ENCODE measurements around the gene KIF26B.

Gene KIF26B

DNA sequence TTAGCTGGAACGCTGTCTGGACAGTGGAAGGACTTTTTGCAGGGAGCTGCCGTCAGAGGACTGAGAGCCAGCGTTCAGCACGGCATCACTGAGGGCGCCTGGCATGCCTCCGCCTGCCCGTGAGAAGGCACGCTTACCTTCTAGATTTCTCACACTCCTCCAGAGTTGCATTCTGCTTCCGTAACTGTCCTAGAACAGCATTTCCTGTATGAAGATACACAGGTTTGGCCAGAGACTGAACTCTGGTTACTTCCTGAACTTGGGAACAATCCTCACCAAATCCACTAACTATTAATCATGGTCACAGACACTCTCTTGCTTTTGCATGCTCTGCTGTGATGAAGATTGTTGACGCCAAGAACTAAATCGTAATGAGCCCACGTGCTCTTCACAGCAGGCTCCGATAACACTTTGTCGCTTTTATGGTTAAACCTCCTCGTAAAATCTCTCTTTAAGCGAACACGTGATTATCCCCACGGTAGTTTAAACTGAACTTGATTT, 93.5 kb downstream of the KIF26B start:
- Histone ChIP-seq H3K4me1 (ENCODE audit: control insufficient read depth, low read depth, low read length) (no peaks in the 10 kb centered on the region), H3K36me3 (ENCODE audit: control insufficient read depth, low read depth, low read length) (no peaks in the 10 kb centered on the region), H3K27ac (ENCODE audit: low read length) (no peak overlapping the region), H3K27me3 (ENCODE audit: control insufficient read depth, insufficient read depth, low read length) (no peaks in the 10 kb centered on the region), H3K4me3 (ENCODE audit: low read length) (no peak overlapping the region), H3K9me3 (ENCODE audit: control insufficient read depth, low read depth, low read length) (no peaks in the 10 kb centered on the region), H3K9ac (ENCODE audit: low read length) (no peak overlapping the region)

GRCh38 chr1:245255783-245256182, 101.0 kb downstream of the KIF26B start:
- H3K27ac ChIP-seq (ENCODE audit: low read length) = no peak overlapping the region
- H3K9me3 ChIP-seq (ENCODE audit: control insufficient read depth, low read depth, low read length) = no peaks in the 10 kb centered on the region
- H3K27me3 ChIP-seq (ENCODE audit: control insufficient read depth, insufficient read depth, low read length) = peaks cover 6% of the 10 kb centered on the region

GRCh38 chr1:245256528-245256927, 101.7 kb downstream of the KIF26B start:
- H3K4me3 ChIP-seq (ENCODE audit: low read length) = peak overlapping the region; percentile 25
- H3K4me1 ChIP-seq (ENCODE audit: control insufficient read depth, low read depth, low read length) = peaks cover 18% of the 10 kb centered on the region
- no peaks in the 10 kb centered on the region for H3K36me3 ChIP-seq (ENCODE audit: control insufficient read depth, low read depth, low read length)
- no peak overlapping the region for H3K27ac ChIP-seq (ENCODE audit: low read length)
- H3K9me3 ChIP-seq (ENCODE audit: control insufficient read depth, low read depth, low read length) = no peaks in the 10 kb centered on the region
- H3K27me3 ChIP-seq (ENCODE audit: control insufficient read depth, insufficient read depth, low read length) = peaks cover 6% of the 10 kb centered on the region
- H3K9ac ChIP-seq (ENCODE audit: low read length) = no peak overlapping the region

More at GRCh38 chr1:245255783-245256182, 101.0 kb downstream of the KIF26B start:
- Histone ChIP-seq H3K4me3 (ENCODE audit: low read length) (no peak overlapping the region), H3K4me1 (ENCODE audit: control insufficient read depth, low read depth, low read length) (peaks cover 18% of the 10 kb centered on the region), H3K9ac (ENCODE audit: low read length) (no peak overlapping the region), H3K36me3 (ENCODE audit: control insufficient read depth, low read depth, low read length) (no peaks in the 10 kb centered on the region)

DNA sequence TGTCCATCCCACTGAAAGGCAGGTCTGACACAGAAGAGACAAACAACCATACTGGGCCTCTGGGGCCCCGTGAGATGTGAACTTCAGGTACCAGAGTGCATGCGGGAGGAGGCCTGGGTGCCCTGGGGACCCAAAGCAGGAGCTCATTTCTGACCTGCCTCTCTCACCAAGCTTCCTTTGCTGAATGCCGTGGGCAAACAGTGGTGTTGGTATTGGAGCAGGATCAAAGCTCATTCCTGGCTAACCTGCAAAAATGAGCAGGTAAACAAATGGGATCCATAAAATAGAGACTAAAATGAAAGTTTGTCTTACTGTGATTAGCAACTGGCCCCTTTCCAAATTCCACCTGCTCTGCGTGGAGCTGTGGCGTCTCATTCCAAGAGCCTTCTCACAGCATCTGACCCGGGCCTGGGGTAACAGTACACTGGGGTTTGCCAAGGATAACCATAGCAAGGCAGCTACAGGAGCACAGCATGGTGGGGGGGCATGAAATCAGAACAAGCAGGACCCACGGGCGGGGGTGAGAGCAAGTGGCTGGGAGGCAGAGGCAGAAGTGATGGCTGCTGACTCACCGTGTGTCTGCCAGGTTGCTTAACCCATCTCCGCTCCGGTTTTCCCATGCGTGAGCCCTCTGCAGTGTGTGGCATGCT, 103.6 kb downstream of the KIF26B start:
- no peak overlapping the region for H3K27ac ChIP-seq (ENCODE audit: low read length)
- H3K4me1 ChIP-seq (ENCODE audit: control insufficient read depth, low read depth, low read length) = peaks cover 18% of the 10 kb centered on the region
- no peaks in the 10 kb centered on the region for H3K36me3 ChIP-seq (ENCODE audit: control insufficient read depth, low read depth, low read length)
- no peaks in the 10 kb centered on the region for H3K9me3 ChIP-seq (ENCODE audit: control insufficient read depth, low read depth, low read length)
- no peak overlapping the region for H3K9ac ChIP-seq (ENCODE audit: low read length)
- peaks cover 6% of the 10 kb centered on the region for H3K27me3 ChIP-seq (ENCODE audit: control insufficient read depth, insufficient read depth, low read length)
- no peak overlapping the region for H3K4me3 ChIP-seq (ENCODE audit: low read length)

DNA sequence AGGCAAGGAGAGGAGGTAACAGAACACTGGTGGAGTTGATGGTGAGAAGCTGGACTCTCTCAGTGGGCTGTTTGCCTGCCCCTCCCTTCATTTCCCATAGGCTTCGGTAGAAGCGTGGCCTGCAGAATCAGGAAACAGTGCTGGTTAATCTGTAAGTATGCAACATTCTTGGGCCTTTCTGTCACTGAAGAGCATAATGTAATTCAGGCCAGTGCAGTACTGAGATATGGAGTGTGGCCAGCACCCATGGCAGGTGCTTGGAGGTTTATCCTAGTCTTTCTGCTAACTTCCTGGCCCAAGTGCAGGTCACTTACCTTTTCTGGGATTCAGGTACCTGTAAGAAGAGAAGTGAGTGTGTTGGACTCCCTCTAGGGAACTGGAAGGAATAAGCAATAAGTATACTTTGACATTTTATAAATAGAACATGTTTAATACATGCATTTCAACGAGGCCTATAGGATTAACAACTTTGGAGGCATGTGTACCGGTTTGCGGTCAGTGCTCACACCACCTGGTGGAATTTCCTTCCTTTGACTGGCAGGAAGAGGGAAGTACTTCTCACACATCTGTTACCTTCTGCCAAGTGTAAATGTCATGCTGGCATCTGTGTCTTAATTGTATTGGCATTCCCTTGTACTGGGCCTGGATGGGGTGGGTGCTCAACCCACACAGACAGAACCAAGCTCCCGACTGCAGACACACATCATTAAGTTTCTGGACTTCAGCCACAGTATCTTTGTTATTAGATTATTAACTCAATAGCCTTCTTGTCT, 105.5 kb downstream of the KIF26B start:
- Histone ChIP-seq H3K9ac (ENCODE audit: low read length) (no peak overlapping the region), H3K9me3 (ENCODE audit: control insufficient read depth, low read depth, low read length) (no peaks in the 10 kb centered on the region), H3K4me1 (ENCODE audit: control insufficient read depth, low read depth, low read length) (peaks cover 18% of the 10 kb centered on the region), H3K36me3 (ENCODE audit: control insufficient read depth, low read depth, low read length) (no peaks in the 10 kb centered on the region), H3K27me3 (ENCODE audit: control insufficient read depth, insufficient read depth, low read length) (peaks cover 4% of the 10 kb centered on the region), H3K27ac (ENCODE audit: low read length) (no peak overlapping the region), H3K4me3 (ENCODE audit: low read length) (no peak overlapping the region)

GRCh38 chr1:245260883-245261282, 106.1 kb downstream of the KIF26B start:
- Histone ChIP-seq H3K9ac (ENCODE audit: low read length) (no peak overlapping the region), H3K27me3 (ENCODE audit: control insufficient read depth, insufficient read depth, low read length) (no peaks in the 10 kb centered on the region)

DNA sequence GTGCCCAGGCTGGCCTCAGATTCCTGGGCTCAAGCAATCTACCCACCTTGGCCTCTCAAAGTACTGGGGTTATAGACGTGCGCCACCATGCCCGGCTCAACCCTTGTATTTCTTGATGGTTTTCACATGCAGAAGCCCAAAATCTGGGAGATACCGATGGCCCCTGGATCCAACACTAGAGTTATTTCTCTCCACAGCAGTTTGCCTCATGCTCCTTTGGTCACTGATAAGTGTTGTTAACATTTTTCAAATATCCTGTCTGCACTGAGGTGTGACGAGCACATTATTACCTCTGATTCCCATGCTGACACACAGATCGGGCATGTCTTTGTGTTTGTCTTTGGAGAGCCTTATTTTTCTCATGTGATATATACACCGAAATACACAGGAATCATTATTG, 107.0 kb downstream of the KIF26B start:
- Histone ChIP-seq H3K4me1 (ENCODE audit: control insufficient read depth, low read depth, low read length) (peaks cover 9% of the 10 kb centered on the region), H3K4me3 (ENCODE audit: low read length) (no peak overlapping the region), H3K27ac (ENCODE audit: low read length) (no peak overlapping the region), H3K36me3 (ENCODE audit: control insufficient read depth, low read depth, low read length) (no peaks in the 10 kb centered on the region), H3K27me3 (ENCODE audit: control insufficient read depth, insufficient read depth, low read length) (no peaks in the 10 kb centered on the region), H3K9me3 (ENCODE audit: control insufficient read depth, low read depth, low read length) (no peaks in the 10 kb centered on the region), H3K9ac (ENCODE audit: low read length) (no peak overlapping the region)

More at GRCh38 chr1:245260883-245261282, 106.1 kb downstream of the KIF26B start:
- peaks cover 15% of the 10 kb centered on the region for H3K4me1 ChIP-seq (ENCODE audit: control insufficient read depth, low read depth, low read length)
- H3K4me3 ChIP-seq (ENCODE audit: low read length) = no peak overlapping the region
- H3K27ac ChIP-seq (ENCODE audit: low read length) = no peak overlapping the region
- H3K36me3 ChIP-seq (ENCODE audit: control insufficient read depth, low read depth, low read length) = no peaks in the 10 kb centered on the region
- H3K9me3 ChIP-seq (ENCODE audit: control insufficient read depth, low read depth, low read length) = no peaks in the 10 kb centered on the region

DNA sequence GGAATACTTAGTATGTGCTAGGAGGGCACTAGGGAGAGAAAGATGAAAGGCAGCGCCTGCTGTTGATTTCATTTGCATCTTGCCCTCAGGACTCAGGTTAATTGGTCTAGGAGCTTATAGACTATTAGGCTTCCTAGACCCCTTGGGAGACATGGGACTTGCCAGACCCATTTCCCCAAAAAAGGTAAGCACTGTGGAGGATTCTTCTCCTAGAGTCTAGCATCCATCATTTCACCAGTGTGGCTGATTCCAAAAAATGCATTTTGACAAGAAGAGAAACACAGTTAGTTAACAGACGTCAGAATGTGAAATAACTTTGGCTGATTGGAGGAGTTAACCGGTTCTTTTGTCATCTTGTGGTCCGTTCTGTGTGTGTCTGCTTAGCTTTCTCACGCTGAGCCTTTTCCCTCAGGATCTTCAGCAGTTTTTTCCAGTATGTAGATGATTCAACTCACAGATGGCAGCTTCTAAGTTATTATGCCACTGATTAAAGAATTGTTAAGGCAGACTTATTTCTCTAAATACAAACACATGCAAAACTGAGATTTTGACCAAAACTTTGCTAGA, 108.8 kb downstream of the KIF26B start:
- no peaks in the 10 kb centered on the region for H3K27me3 ChIP-seq (ENCODE audit: control insufficient read depth, insufficient read depth, low read length)
- H3K9ac ChIP-seq (ENCODE audit: low read length) = no peak overlapping the region
- no peak overlapping the region for H3K27ac ChIP-seq (ENCODE audit: low read length)
- no peaks in the 10 kb centered on the region for H3K36me3 ChIP-seq (ENCODE audit: control insufficient read depth, low read depth, low read length)
- H3K4me3 ChIP-seq (ENCODE audit: low read length) = no peak overlapping the region
- no peaks in the 10 kb centered on the region for H3K9me3 ChIP-seq (ENCODE audit: control insufficient read depth, low read depth, low read length)
- peaks cover 8% of the 10 kb centered on the region for H3K4me1 ChIP-seq (ENCODE audit: control insufficient read depth, low read depth, low read length)

- H3K4me3 ChIP-seq (ENCODE audit: low read length) = no peak overlapping the region
- no peaks in the 10 kb centered on the region for H3K27me3 ChIP-seq (ENCODE audit: control insufficient read depth, insufficient read depth, low read length)
- H3K9ac ChIP-seq (ENCODE audit: low read length) = no peak overlapping the region
- peaks cover 8% of the 10 kb centered on the region for H3K4me1 ChIP-seq (ENCODE audit: control insufficient read depth, low read depth, low read length)
- H3K9me3 ChIP-seq (ENCODE audit: control insufficient read depth, low read depth, low read length) = no peaks in the 10 kb centered on the region
- H3K27ac ChIP-seq (ENCODE audit: low read length) = no peak overlapping the region
- no peaks in the 10 kb centered on the region for H3K36me3 ChIP-seq (ENCODE audit: control insufficient read depth, low read depth, low read length)
Observed at GRCh38 chr1:245264226-245264625, 109.4 kb downstream of the KIF26B start.

- Histone ChIP-seq H3K4me1 (ENCODE audit: control insufficient read depth, low read depth, low read length) (peaks cover 8% of the 10 kb centered on the region), H3K27ac (ENCODE audit: low read length) (no peak overlapping the region), H3K27me3 (ENCODE audit: control insufficient read depth, insufficient read depth, low read length) (no peaks in the 10 kb centered on the region), H3K4me3 (ENCODE audit: low read length) (no peak overlapping the region), H3K9me3 (ENCODE audit: control insufficient read depth, low read depth, low read length) (peaks cover 5% of the 10 kb centered on the region), H3K9ac (ENCODE audit: low read length) (no peak overlapping the region), H3K36me3 (ENCODE audit: control insufficient read depth, low read depth, low read length) (no peaks in the 10 kb centered on the region)
Observed at GRCh38 chr1:245266105-245266504, 111.3 kb downstream of the KIF26B start.

- Histone ChIP-seq H3K9ac (ENCODE audit: low read length) (no peak overlapping the region), H3K9me3 (ENCODE audit: control insufficient read depth, low read depth, low read length) (peaks cover 5% of the 10 kb centered on the region), H3K27me3 (ENCODE audit: control insufficient read depth, insufficient read depth, low read length) (no peaks in the 10 kb centered on the region), H3K36me3 (ENCODE audit: control insufficient read depth, low read depth, low read length) (no peaks in the 10 kb centered on the region), H3K27ac (ENCODE audit: low read length) (no peak overlapping the region), H3K4me3 (ENCODE audit: low read length) (no peak overlapping the region), H3K4me1 (ENCODE audit: control insufficient read depth, low read depth, low read length) (peaks cover 8% of the 10 kb centered on the region)
Observed at GRCh38 chr1:245270063-245270462, 115.3 kb downstream of the KIF26B start.
